Measurements from ENCODE around the gene ZBTB20.

The ZBTB20 gene

DNA sequence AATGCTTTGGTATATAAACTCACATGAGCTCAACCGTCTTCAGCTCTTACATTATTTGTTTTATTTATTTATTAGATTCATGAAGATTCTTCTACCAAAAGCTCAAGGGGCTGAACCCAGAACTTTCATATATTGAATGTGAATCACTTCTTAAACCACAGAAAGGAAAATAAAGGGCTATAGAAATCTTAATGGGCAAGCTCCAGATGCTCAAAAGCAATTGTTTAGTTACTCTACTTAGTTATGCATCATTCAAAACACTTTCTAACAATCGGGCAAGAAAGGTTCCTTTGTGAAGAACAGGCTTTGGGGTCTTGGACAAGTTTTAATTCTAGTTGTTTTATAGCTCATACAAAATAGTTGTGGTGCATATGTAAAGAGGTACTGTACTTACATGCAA is 473.1 kb downstream of the ZBTB20 start:
- no peak overlapping the region for H3K27ac ChIP-seq (ENCODE audit: low read length)
- DNase-seq (ENCODE audit: low read depth, low spot score) = no peak

DNA sequence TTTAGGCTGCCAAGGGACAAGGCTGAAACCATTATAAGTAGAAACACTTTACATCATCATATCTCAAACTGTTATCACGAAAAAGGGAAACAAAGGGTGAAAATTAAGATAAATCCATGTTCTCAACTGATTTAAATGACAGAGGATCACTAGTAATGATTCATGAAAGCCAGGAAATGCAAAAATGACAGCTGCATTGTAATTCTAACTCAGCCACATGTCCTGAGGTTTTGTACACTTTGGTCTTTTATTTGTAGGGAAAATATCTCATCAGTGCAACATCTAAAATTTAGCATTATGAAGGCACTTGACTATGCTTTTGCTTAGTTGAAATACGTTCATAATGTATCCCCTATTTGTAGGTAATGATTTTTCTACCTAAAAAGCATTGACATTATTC is 473.6 kb downstream of the ZBTB20 start:
- WGBS (ENCODE audit: insufficient coverage, insufficient read length) = no CpG with 5 or more reads among the region's 2 CpGs
- Histone ChIP-seq H3K36me3 (ENCODE audit: control insufficient read depth, insufficient read depth, low read length) (no peaks in the 10 kb centered on the region), H3K9me3 (ENCODE audit: control insufficient read depth, insufficient read depth, low read length) (no peaks in the 10 kb centered on the region), H3K27ac (ENCODE audit: low read length) (no peak overlapping the region), H3K4me3 (ENCODE audit: low read length) (no peak overlapping the region), H3K27me3 (ENCODE audit: control insufficient read depth, insufficient read depth, low read length) (no peaks in the 10 kb centered on the region), H3K4me1 (ENCODE audit: control insufficient read depth, insufficient read depth, low read length) (peaks cover 4% of the 10 kb centered on the region)
- DNase-seq (ENCODE audit: low read depth, low spot score) = no peak

More for the DNA sequence above, 473.1 kb downstream of the ZBTB20 start:
- H3K4me1 ChIP-seq (ENCODE audit: control insufficient read depth, insufficient read depth, low read length) = peaks cover 4% of the 10 kb centered on the region
- no peaks in the 10 kb centered on the region for H3K27me3 ChIP-seq (ENCODE audit: control insufficient read depth, insufficient read depth, low read length)
- no CpG with 5 or more reads among the region's 2 CpGs for WGBS (ENCODE audit: insufficient coverage, insufficient read length)
- no peak overlapping the region for H3K4me3 ChIP-seq (ENCODE audit: low read length)
- H3K36me3 ChIP-seq (ENCODE audit: control insufficient read depth, insufficient read depth, low read length) = no peaks in the 10 kb centered on the region
- H3K9me3 ChIP-seq (ENCODE audit: control insufficient read depth, insufficient read depth, low read length) = no peaks in the 10 kb centered on the region

DNA sequence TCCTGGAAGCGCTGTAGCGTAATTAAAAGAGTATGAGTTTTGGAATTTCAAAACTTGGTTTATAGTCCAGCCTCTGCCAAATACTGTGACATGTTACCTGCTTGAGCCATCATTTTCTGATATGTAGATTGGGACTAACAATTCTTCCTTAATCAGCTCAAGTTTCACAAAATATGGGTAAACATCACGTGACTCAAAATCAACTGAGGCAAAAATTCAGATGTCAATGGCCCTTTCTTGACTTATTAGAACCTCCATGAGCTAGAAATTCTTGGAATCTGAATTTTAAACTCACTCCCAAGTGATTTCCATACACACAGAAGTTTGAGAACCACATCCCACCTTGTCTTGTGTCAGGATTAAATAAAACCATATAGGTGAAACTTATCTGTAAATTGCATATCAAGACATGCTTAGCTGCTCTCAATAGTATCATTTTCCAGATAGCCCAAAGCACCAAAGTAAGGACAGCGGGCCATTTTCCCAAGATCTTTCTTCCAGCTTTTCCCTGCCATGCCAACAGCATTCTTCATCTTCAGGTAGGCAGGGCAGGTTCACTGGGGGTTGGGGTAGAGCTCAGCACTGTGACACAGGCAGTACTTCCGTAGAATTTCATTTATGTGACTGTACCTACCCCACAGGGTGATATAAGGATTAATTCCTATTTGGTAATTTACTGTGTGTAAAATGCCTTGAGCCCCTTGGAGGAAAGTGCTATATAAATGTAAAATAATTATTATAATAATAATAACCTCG is 474.2 kb downstream of the ZBTB20 start:
- no peak for DNase-seq (ENCODE audit: low read depth, low spot score)
- H3K4me3 ChIP-seq (ENCODE audit: low read length) = no peak overlapping the region
- no peak overlapping the region for H3K27ac ChIP-seq (ENCODE audit: low read length)
- WGBS (ENCODE audit: insufficient coverage, insufficient read length) = no CpG with 5 or more reads among the region's 6 CpGs
- H3K4me1 ChIP-seq (ENCODE audit: control insufficient read depth, insufficient read depth, low read length) = peaks cover 4% of the 10 kb centered on the region
- no peaks in the 10 kb centered on the region for H3K36me3 ChIP-seq (ENCODE audit: control insufficient read depth, insufficient read depth, low read length)
- no peaks in the 10 kb centered on the region for H3K9me3 ChIP-seq (ENCODE audit: control insufficient read depth, insufficient read depth, low read length)
- H3K27me3 ChIP-seq (ENCODE audit: control insufficient read depth, insufficient read depth, low read length) = no peaks in the 10 kb centered on the region

DNA sequence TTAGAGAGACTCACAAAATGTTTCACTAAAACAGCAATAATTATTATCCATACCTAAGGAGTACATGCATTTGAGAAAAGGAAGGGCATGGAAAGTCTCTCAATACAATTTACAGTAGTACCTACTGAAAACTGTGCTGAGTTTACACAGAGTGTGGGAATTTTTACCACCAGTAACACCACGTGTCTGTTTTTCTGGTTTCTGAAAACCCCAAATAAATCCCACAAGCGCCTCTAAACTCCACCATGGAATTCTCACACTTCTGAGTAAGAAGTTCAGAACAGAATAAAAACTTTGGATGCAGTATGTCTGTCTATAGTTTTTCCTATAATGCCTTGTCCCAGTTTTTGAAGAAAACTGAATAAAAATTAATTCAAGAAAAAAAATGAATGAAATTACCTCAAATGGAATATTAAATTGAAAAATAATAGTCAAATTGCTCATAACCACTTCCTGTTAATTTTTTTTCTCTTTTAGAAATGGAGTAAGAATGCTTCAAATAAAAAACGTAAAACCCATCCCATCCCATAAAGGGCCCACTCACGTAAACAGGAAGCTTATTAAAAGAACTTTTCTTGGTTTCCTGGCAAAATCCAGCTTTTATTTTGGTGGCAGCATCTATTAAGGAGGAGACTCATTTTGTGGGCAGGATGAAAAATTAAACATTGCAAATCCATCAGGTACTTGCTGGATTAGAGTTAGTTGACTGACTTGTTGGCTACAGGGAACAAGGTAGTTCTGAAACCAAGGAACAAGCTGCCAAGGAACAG is 475.2 kb downstream of the ZBTB20 start:
- WGBS (ENCODE audit: insufficient coverage, insufficient read length) = no CpG with 5 or more reads among the region's 4 CpGs
- no peak overlapping the region for H3K27ac ChIP-seq (ENCODE audit: low read length)
- no peaks in the 10 kb centered on the region for H3K27me3 ChIP-seq (ENCODE audit: control insufficient read depth, insufficient read depth, low read length)
- peaks cover 4% of the 10 kb centered on the region for H3K4me1 ChIP-seq (ENCODE audit: control insufficient read depth, insufficient read depth, low read length)
- no peak overlapping the region for H3K4me3 ChIP-seq (ENCODE audit: low read length)
- DNase-seq (ENCODE audit: low read depth, low spot score) = no peak
- H3K9me3 ChIP-seq (ENCODE audit: control insufficient read depth, insufficient read depth, low read length) = no peaks in the 10 kb centered on the region
- no peaks in the 10 kb centered on the region for H3K36me3 ChIP-seq (ENCODE audit: control insufficient read depth, insufficient read depth, low read length)

DNA sequence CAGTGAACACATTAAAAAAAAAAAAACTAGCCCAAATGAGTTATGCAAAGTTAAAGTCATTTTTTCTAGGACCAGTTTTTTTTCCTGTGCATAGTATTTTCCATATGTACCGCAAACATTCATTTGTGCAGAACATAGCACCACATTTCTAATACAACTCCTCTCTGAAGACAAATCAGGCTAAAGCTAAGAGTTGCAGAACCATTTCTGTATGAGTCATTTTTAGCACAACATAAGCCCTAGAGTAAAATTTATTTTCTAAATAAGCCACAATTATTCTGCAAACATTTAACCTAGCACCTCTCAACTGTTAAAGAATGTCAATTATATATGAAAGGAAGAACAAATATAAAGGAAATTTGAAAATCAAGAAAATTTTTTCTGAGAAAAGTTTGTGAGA is 477.5 kb downstream of the ZBTB20 start:
- H3K4me3 ChIP-seq (ENCODE audit: low read length) = no peak overlapping the region
- no peak for DNase-seq (ENCODE audit: low read depth, low spot score)
- H3K27ac ChIP-seq (ENCODE audit: low read length) = no peak overlapping the region
- H3K27me3 ChIP-seq (ENCODE audit: control insufficient read depth, insufficient read depth, low read length) = no peaks in the 10 kb centered on the region
- no CpG with 5 or more reads among the region's 1 CpG for WGBS (ENCODE audit: insufficient coverage, insufficient read length)
- H3K4me1 ChIP-seq (ENCODE audit: control insufficient read depth, insufficient read depth, low read length) = peaks cover 4% of the 10 kb centered on the region
- H3K9me3 ChIP-seq (ENCODE audit: control insufficient read depth, insufficient read depth, low read length) = no peaks in the 10 kb centered on the region
- H3K36me3 ChIP-seq (ENCODE audit: control insufficient read depth, insufficient read depth, low read length) = no peaks in the 10 kb centered on the region

DNA sequence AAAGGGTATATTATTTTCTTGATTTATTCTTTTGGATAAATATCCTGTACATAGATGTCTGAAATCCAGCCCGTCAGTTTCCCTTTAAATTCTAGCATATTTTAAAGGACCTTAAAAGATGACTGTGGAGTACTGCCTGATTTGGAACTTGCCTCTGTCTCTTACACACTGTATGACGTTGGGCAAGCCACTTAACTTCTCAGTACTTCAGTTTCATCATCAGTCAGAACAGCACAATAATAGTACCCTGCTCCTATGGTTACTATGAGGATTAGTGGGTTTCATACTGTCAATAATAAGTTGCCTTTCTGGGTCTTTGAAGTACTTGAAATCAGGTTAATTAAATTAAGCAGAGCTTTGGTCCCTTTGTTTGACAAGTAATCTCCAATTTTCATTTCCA is 479.0 kb downstream of the ZBTB20 start:
- H3K36me3 ChIP-seq (ENCODE audit: control insufficient read depth, insufficient read depth, low read length) = no peaks in the 10 kb centered on the region
- H3K4me3 ChIP-seq (ENCODE audit: low read length) = no peak overlapping the region

DNA sequence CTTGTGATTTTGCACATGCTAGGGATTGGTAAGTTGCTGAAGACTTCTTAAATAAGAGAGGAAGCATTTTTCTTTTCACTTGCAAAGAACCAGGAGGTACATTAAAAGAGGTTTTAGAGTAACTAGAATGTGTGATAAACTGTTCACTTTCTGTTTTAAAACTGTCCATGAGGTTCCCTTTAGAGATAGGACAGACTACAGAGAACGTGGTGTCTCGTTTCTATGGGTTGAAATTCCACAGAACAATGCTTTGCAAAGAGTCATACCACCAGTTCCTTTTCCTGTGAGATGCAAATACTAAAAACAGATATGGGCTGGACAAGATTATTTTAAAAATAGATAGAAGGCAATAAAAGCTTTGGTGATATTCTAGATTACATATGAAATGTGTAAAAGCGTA is 480.5 kb downstream of the ZBTB20 start:
- no peak overlapping the region for H3K27ac ChIP-seq (ENCODE audit: low read length)
- no peak overlapping the region for H3K4me3 ChIP-seq (ENCODE audit: low read length)
- no peaks in the 10 kb centered on the region for H3K4me1 ChIP-seq (ENCODE audit: control insufficient read depth, insufficient read depth, low read length)
- no peaks in the 10 kb centered on the region for H3K9me3 ChIP-seq (ENCODE audit: control insufficient read depth, insufficient read depth, low read length)
- no peaks in the 10 kb centered on the region for H3K36me3 ChIP-seq (ENCODE audit: control insufficient read depth, insufficient read depth, low read length)
- no peaks in the 10 kb centered on the region for H3K27me3 ChIP-seq (ENCODE audit: control insufficient read depth, insufficient read depth, low read length)
- no peak for DNase-seq (ENCODE audit: low read depth, low spot score)
- WGBS (ENCODE audit: insufficient coverage, insufficient read length) = 100% methylated on average over 1 of the region's 3 CpGs

More for the DNA sequence above, 479.0 kb downstream of the ZBTB20 start:
- peaks cover 4% of the 10 kb centered on the region for H3K4me1 ChIP-seq (ENCODE audit: control insufficient read depth, insufficient read depth, low read length)
- no CpG with 5 or more reads among the region's 2 CpGs for WGBS (ENCODE audit: insufficient coverage, insufficient read length)
- H3K27ac ChIP-seq (ENCODE audit: low read length) = no peak overlapping the region
- DNase-seq (ENCODE audit: low read depth, low spot score) = no peak
- no peaks in the 10 kb centered on the region for H3K9me3 ChIP-seq (ENCODE audit: control insufficient read depth, insufficient read depth, low read length)
- no peaks in the 10 kb centered on the region for H3K27me3 ChIP-seq (ENCODE audit: control insufficient read depth, insufficient read depth, low read length)

DNA sequence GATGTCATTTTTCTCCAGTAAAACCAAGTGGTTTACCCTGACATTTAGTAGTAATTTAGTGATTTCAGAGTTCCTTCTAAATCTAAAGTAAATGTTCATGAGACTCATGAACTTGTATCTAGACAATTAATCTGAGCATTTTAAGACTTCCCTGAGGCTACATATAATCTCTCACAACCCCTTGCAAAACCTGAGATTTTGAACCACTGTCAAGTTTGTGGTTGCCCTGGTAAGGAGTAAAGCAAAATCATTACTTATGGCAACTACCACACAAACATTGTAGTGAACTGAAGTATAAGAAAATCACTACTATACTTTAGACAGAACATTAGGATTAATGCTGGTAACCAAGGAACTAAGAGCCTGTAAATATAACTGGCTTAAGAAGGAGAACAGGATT is 483.1 kb downstream of the ZBTB20 start:
- Histone ChIP-seq H3K27ac (ENCODE audit: low read length) (no peak overlapping the region), H3K9me3 (ENCODE audit: control insufficient read depth, insufficient read depth, low read length) (no peaks in the 10 kb centered on the region), H3K36me3 (ENCODE audit: control insufficient read depth, insufficient read depth, low read length) (no peaks in the 10 kb centered on the region), H3K27me3 (ENCODE audit: control insufficient read depth, insufficient read depth, low read length) (no peaks in the 10 kb centered on the region), H3K4me1 (ENCODE audit: control insufficient read depth, insufficient read depth, low read length) (no peaks in the 10 kb centered on the region), H3K4me3 (ENCODE audit: low read length) (no peak overlapping the region)
- DNase-seq (ENCODE audit: low read depth, low spot score) = no peak

DNA sequence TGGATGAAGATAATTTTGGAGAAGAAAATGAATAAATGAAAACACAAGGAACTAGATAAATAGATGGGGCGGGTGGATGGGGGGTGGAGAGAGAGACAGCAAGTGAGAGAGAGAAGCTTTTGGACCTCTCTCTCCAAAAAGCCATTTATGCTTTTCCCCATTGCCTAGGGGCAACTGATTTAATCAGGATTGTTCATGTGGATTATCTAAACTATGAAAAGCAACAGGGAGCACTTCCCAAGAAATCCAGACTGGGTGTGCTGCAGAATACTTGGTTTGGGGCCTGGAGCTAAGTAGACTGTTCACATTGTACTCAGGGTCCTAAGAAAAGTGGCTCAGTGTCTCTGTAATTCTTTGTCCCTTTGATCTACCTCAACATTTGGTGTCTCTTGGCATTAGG is 486.3 kb downstream of the ZBTB20 start:
- Histone ChIP-seq H3K36me3 (ENCODE audit: control insufficient read depth, insufficient read depth, low read length) (no peaks in the 10 kb centered on the region), H3K4me1 (ENCODE audit: control insufficient read depth, insufficient read depth, low read length) (no peaks in the 10 kb centered on the region), H3K4me3 (ENCODE audit: low read length) (no peak overlapping the region), H3K9me3 (ENCODE audit: control insufficient read depth, insufficient read depth, low read length) (no peaks in the 10 kb centered on the region), H3K27ac (ENCODE audit: low read length) (no peak overlapping the region), H3K27me3 (ENCODE audit: control insufficient read depth, insufficient read depth, low read length) (no peaks in the 10 kb centered on the region)
- WGBS (ENCODE audit: insufficient coverage, insufficient read length) = no CpG with 5 or more reads among the region's 1 CpG
- no peak for DNase-seq (ENCODE audit: low read depth, low spot score)

DNA sequence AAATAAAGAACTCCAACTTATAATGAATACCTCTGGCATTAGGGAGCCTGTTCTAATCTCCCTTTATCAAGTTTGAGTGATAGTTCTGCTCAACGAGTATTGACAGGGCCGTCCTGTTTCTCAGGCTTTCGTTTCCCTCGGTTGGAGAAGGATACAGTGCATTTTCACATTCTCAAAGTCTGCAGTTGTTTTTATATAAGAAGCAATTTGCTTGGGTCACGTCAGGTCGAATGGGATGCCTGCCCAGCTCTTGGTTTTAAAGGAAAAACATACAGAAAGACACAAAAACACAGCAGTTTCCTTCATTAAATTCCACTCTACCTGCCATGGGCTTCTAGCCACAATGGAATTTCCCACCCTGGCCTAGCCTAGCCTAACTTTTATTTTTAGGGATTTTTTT is 487.0 kb downstream of the ZBTB20 start:
- no peak overlapping the region for H3K4me3 ChIP-seq (ENCODE audit: low read length)
- H3K27ac ChIP-seq (ENCODE audit: low read length) = no peak overlapping the region
- no peak for DNase-seq (ENCODE audit: low read depth, low spot score)

More for the DNA sequence above, 487.0 kb downstream of the ZBTB20 start:
- no peaks in the 10 kb centered on the region for H3K9me3 ChIP-seq (ENCODE audit: control insufficient read depth, insufficient read depth, low read length)
- no peaks in the 10 kb centered on the region for H3K36me3 ChIP-seq (ENCODE audit: control insufficient read depth, insufficient read depth, low read length)
- no peaks in the 10 kb centered on the region for H3K4me1 ChIP-seq (ENCODE audit: control insufficient read depth, insufficient read depth, low read length)
- WGBS (ENCODE audit: insufficient coverage, insufficient read length) = no CpG with 5 or more reads among the region's 6 CpGs
- no peaks in the 10 kb centered on the region for H3K27me3 ChIP-seq (ENCODE audit: control insufficient read depth, insufficient read depth, low read length)
